Nephron progenitor cell (in vitro differentiated cells): Measurements from ENCODE around the gene ALG2.
"Not testable (repeated sequence)": the region's sequence is repeated elsewhere in the genome, so short reads cannot be mapped to it uniquely, and the experiment has no call there.

Source experiments
- DNase-seq: peaks from one replicate; pipeline ENCODE4 v3.0.0; 2021
- H3K27ac Mint-ChIP-seq: 2 replicates; pipeline ENCODE4 v1.8.0; 2021; ENCODE audit warnings: mild to moderate bottlenecking, moderate library complexity, mixed read lengths
- H3K27me3 Mint-ChIP-seq: 2 replicates; pipeline ENCODE4 v1.8.0; 2021; ENCODE audit warnings: mild to moderate bottlenecking, low read depth, mixed read lengths; ENCODE audit not compliant: poor library complexity
- H3K36me3 Mint-ChIP-seq: 2 replicates; pipeline ENCODE4 v1.8.0; 2021; ENCODE audit warnings: low read depth, mixed read lengths
- H3K4me1 Mint-ChIP-seq: 2 replicates; pipeline ENCODE4 v1.8.0; 2021; ENCODE audit warnings: mixed read lengths
- H3K4me3 Mint-ChIP-seq: 2 replicates; pipeline ENCODE4 v1.8.0; 2021; ENCODE audit warnings: mild to moderate bottlenecking, moderate library complexity, mixed read lengths
- H3K9me3 Mint-ChIP-seq: 2 replicates; pipeline ENCODE4 v1.8.0; 2021; ENCODE audit warnings: mild to moderate bottlenecking, moderate library complexity, mixed read lengths
- CTCF ChIP-seq: fragments of 200-600 bp; sonication (generic); IDR thresholded peaks from 2 replicates; pipeline ENCODE4 v1.5.0; 2021; ENCODE audit warnings: antibody characterized with exemption

Gene ALG2

GRCh38 chr9:99211746-99212145 is 10.0 kb downstream of the ALG2 start:
- Mint-ChIP-seq H3K4me3 (no peak overlapping the region), H3K9me3 (peaks cover 39% of the 10 kb centered on the region), H3K4me1 (no peaks in the 10 kb centered on the region), H3K27ac (no peak overlapping the region), H3K27me3 (peaks cover 9% of the 10 kb centered on the region), H3K36me3 (peaks cover 60% of the 10 kb centered on the region)
- no peak for DNase-seq
- TF ChIP-seq CTCF: no peak

- Mint-ChIP-seq H3K27me3 (peaks cover 14% of the 10 kb centered on the region), H3K4me1 (no peaks in the 10 kb centered on the region), H3K36me3 (peaks cover 50% of the 10 kb centered on the region), H3K27ac (no peak overlapping the region), H3K9me3 (peaks cover 42% of the 10 kb centered on the region), H3K4me3 (no peak overlapping the region)
- no peak for DNase-seq
- TF ChIP-seq CTCF: no peak
Measured at GRCh38 chr9:99210572-99210971, 11.2 kb downstream of the ALG2 start.

GRCh38 chr9:99201603-99202002 is 20.1 kb downstream of the ALG2 start:
- Mint-ChIP-seq H3K27ac (no peak overlapping the region), H3K4me3 (no peak overlapping the region), H3K4me1 (no peaks in the 10 kb centered on the region), H3K27me3 (peaks cover 21% of the 10 kb centered on the region), H3K36me3 (no peaks in the 10 kb centered on the region), H3K9me3 (peaks cover 2% of the 10 kb centered on the region)
- no peak for TF ChIP-seq CTCF
- DNase-seq: no peak

GRCh38 chr9:99199938-99200539 is 21.7 kb downstream of the ALG2 start:
- peaks cover 19% of the 10 kb centered on the region for H3K27me3 Mint-ChIP-seq
- no peaks in the 10 kb centered on the region for H3K4me1 Mint-ChIP-seq
- no peak for DNase-seq
- TF ChIP-seq CTCF: no peak
- H3K27ac Mint-ChIP-seq: peak overlapping the region; percentile 15
- H3K36me3 Mint-ChIP-seq: no peaks in the 10 kb centered on the region
- H3K4me3 Mint-ChIP-seq: no peak overlapping the region
- H3K9me3 Mint-ChIP-seq: no peaks in the 10 kb centered on the region

GRCh38 chr9:99197987-99198386 is 23.8 kb downstream of the ALG2 start:
- peaks cover 19% of the 10 kb centered on the region for H3K27me3 Mint-ChIP-seq
- peaks cover 4% of the 10 kb centered on the region for H3K9me3 Mint-ChIP-seq
- TF ChIP-seq CTCF: no peak
- H3K27ac Mint-ChIP-seq: no peak overlapping the region
- DNase-seq: no peak
- H3K4me1 Mint-ChIP-seq: no peaks in the 10 kb centered on the region
- H3K4me3 Mint-ChIP-seq: no peak overlapping the region
- no peaks in the 10 kb centered on the region for H3K36me3 Mint-ChIP-seq

- Mint-ChIP-seq H3K4me1 (no peaks in the 10 kb centered on the region), H3K36me3 (no peaks in the 10 kb centered on the region), H3K9me3 (peaks cover 4% of the 10 kb centered on the region), H3K4me3 (no peak overlapping the region), H3K27ac (no peak overlapping the region), H3K27me3 (peaks cover 23% of the 10 kb centered on the region)
- TF ChIP-seq CTCF: no peak
- no peak for DNase-seq
Measured at GRCh38 chr9:99197124-99197630, 24.6 kb downstream of the ALG2 start.

- not testable (repeated sequence) for H3K4me3 Mint-ChIP-seq, H3K4me1 Mint-ChIP-seq, DNase-seq, H3K9me3 Mint-ChIP-seq, H3K36me3 Mint-ChIP-seq, H3K27ac Mint-ChIP-seq
- peaks cover 24% of the 10 kb centered on the region for H3K27me3 Mint-ChIP-seq
Measured at GRCh38 chr9:99196484-99196883, 25.3 kb downstream of the ALG2 start.
